Measurements from ENCODE around the gene HSPB6.

GRCh38 chr19:35793381-35794165 is 36.7 kb upstream of the HSPB6 start:
- TF ChIP-seq CTCF (IDR thresholded peaks at IDR 0.05) (no peak), POLR2A (IDR thresholded peaks at IDR 0.05) (no peak)

Data from adrenal gland (tissue), 5 donors.